Mesodermal cell (in vitro differentiated cells): ENCODE results near the gene ACY1.

ENCODE experiments used
- H3K27ac ChIP-seq: 2 replicates; pipeline ENCODE4 v1.7.0; 2013; ENCODE audit warnings: mild to moderate bottlenecking, low read depth, low read length, moderate library complexity; ENCODE audit not compliant: severe bottlenecking
- H3K36me3 ChIP-seq: 2 replicates; pipeline ENCODE4 v1.7.1; 2013; ENCODE audit warnings: mild to moderate bottlenecking, low read length, moderate library complexity; ENCODE audit not compliant: control insufficient read depth, insufficient read depth
- H3K4me1 ChIP-seq: one replicate; pipeline ENCODE4 v1.7.1; 2013; ENCODE audit warnings: mild to moderate bottlenecking, low read length; ENCODE audit not compliant: insufficient read depth, control insufficient read depth, poor library complexity, severe bottlenecking
- H3K4me3 ChIP-seq: 2 replicates; pipeline ENCODE4 v1.7.0; 2013; ENCODE audit warnings: low read length, control low read depth, mild to moderate bottlenecking; ENCODE audit not compliant: insufficient read depth, poor library complexity, severe bottlenecking; ENCODE audit errors: extremely low read depth
- H3K9me3 ChIP-seq: 2 replicates; pipeline ENCODE4 v1.7.1; 2013; ENCODE audit warnings: mild to moderate bottlenecking, low read length, moderate library complexity; ENCODE audit not compliant: control insufficient read depth
- WGBS, 2 experiments: methylation state at CpG; one replicate each; pipeline ENCODE4 v1.1.5; 2013; ENCODE audit warnings: missing lambda C conversion rate in 2 of 2; ENCODE audit not compliant: insufficient coverage in 2 of 2; 5-methylcytosine and 5-hydroxymethylcytosine counted together

ACY1 gene

DNA sequence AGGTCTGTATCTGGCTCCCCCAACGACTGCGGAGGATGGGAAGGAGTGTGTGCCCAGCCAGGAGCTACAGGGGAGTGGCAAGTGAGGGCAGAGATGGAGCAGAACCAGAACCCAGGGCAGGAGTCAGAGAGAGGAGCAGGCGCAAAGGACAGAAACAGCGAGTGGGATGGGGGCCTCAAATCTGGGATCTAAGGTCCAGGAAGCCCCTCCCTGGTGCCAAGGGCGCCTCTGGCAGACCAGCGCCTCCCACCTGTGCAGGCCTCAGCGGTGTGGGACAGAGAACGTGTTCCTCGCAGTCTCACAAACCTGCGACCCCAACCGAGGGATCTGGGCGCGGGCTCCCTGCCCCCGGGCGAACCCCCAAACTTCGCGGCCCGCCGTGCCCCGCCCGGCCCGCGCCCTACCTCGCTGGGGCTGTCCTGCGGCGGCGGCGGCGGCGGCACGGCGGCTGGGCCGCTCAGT is 16.4 kb upstream of the ACY1 start:
- Histone ChIP-seq H3K27ac (peak overlapping the region; percentile 76), H3K4me1 (peaks cover 29% of the 10 kb centered on the region), H3K9me3 (no peaks in the 10 kb centered on the region), H3K4me3 (peak overlapping the region; percentile 58), H3K36me3 (peaks cover 11% of the 10 kb centered on the region)
- 7 to 11% methylated on average over 11 to 33 of the region's 33 CpGs for WGBS, 2 experiments

DNA sequence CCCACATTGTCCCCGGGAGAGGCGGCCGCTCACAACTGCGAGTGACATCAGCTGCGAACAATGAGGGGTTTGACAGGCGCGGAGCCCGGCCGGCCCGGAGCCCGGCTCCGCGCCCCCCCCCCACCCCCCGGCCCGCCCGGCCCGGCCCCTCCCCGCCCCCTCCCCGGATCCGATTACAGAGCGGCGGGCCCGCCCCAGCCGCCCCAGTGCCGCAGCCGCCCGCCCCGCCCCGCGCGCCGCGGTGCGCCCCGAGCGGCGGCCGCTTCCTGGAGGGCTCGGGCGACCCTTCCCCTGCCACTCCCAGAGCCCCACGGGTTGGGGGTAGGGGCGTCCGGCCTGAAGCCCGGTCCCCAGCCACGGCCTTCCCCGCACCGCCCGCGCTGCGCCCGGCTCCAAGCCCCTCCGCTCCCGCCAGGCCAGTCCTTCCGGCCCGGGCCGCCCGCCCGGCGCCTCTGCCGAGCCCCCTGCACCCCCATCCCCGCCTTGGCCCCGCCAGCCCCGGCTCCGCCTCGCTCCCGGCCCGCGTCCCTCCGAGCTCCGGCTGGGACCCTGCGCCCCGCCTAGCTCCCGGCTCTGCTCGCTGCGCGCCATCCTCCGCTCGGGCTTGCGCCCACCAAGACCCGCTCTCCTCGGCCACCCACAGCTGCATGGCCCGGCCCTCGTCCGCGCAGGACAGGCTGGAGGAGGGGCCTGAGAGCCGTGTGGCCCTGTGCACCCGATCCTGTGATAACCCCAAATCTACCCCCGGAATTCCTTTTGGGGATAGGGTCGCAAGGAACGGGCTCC is 15.8 kb upstream of the ACY1 start, which contains the start of gene PCBP4:
Gene PCBP4 (minus strand): TSS at position 71 of the 786 bp plus-strand sequence. CDS start 6,214 bp downstream, outside the sequence.
- H3K4me1 ChIP-seq: peaks cover 29% of the 10 kb centered on the region
- no peaks in the 10 kb centered on the region for H3K9me3 ChIP-seq
- WGBS, 2 experiments: 0% methylated on average over 36 to 40 of the region's 90 CpGs
- peaks cover 11% of the 10 kb centered on the region for H3K36me3 ChIP-seq
- peak within 1 kb of the TSS; percentile 64 for H3K4me3 ChIP-seq
- peak within 1 kb of the TSS; percentile 93 for H3K27ac ChIP-seq

DNA sequence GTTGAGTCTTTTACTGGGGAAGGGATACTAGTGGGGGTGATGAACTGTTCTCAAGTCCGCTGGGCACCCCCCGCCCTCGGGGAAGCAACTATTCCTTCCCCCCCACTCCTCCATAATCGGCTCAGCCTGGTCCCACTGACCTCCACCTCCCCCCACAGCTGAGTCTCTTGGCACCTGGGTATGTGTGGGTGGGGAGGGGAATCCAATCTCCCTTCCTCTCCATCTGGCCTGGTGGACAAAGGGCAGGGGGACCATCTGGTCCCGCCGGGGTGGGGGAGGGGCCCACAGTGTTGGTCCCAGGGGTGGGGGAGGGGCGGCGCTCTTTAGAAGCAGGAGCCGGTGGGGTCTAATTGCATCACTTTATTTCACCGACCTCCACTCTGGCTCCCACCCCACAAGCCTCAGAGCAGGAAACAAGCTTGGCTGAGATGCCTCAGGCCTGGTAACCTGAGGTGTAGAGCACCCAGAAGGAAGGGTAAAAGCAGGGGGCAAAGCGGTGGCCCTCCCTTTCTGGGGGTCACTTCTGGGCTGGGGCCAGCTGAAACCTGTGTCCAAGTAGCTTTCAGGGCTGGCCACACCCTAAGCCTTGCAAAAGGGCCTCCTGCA is 15.1 kb upstream of the ACY1 start:
- Histone ChIP-seq H3K36me3 (peaks cover 11% of the 10 kb centered on the region), H3K27ac (peak overlapping the region; percentile 93), H3K9me3 (no peaks in the 10 kb centered on the region), H3K4me1 (peaks cover 29% of the 10 kb centered on the region), H3K4me3 (peak overlapping the region; percentile 64)
- 30 to 33% methylated on average over 2 of the region's 11 CpGs for WGBS, 2 experiments

DNA sequence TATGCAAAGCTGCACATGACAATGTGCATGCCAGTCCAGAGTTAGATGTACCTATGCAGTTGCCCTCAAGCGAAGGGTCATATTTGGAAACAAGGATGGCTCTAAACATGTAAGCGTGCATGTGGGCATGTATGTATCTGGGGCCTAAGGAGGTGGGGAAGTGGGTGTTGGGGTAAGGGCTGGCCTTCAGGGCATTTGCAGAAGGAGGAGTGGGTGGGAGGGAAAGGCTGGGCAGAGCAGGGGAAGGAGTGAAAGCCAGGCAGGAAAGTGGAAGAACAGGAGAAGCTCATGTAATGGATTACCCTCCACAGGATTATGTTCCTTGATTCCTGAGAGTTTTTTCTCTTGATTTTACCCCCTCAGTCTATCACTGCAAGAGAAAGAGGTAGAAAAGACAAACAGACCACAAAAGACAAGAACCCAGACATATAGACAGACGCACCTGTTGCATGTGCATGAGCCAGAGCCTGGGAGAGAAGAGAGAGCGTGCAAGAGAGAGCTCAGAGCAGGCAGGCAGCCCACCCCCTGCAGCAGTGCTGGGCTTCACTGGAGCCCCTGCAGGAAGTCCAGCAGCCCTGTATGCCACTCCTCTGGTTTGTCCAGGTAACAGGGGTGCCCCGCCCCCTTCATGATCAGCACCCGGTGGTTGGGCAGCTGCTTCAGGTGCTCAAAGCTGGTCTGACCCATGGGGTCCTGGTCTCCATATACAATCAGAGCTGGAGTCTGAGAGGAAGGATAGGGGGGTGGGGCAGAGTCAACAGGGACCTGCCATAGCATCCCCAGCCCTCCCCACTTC is 14.3 kb upstream of the ACY1 start:
- Histone ChIP-seq H3K4me3 (no peak overlapping the region), H3K4me1 (peaks cover 28% of the 10 kb centered on the region), H3K9me3 (no peaks in the 10 kb centered on the region), H3K27ac (peak overlapping the region; percentile 93), H3K36me3 (peaks cover 11% of the 10 kb centered on the region)
- 76 to 84% methylated on average over 4 to 6 of the region's 6 CpGs for WGBS, 2 experiments

DNA sequence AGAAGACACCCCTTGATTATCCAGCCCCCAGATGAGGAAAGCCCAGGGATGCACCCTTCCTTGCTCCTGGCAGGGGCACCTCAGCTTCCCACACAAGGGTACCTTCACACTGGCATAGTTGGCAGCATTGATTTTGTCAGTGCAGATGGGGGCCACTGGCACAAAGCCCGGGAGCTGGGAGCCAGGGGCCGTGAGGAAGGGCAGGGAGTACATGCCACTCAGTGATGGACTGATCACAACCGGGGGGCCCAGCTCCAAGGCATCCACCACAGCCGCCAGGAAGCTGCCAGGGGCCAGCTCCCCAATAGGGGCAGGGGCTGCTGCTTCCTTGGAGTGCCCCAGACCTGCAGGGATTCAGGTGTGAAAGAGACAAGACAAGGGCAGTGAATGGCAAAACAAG is 13.5 kb upstream of the ACY1 start:
- WGBS, 2 experiments: 88 to 94% methylated on average over 4 of the region's 4 CpGs
- H3K27ac ChIP-seq: no peak overlapping the region
- no peak overlapping the region for H3K4me3 ChIP-seq
- no peaks in the 10 kb centered on the region for H3K9me3 ChIP-seq
- H3K36me3 ChIP-seq: peaks cover 8% of the 10 kb centered on the region
- H3K4me1 ChIP-seq: peaks cover 31% of the 10 kb centered on the region

DNA sequence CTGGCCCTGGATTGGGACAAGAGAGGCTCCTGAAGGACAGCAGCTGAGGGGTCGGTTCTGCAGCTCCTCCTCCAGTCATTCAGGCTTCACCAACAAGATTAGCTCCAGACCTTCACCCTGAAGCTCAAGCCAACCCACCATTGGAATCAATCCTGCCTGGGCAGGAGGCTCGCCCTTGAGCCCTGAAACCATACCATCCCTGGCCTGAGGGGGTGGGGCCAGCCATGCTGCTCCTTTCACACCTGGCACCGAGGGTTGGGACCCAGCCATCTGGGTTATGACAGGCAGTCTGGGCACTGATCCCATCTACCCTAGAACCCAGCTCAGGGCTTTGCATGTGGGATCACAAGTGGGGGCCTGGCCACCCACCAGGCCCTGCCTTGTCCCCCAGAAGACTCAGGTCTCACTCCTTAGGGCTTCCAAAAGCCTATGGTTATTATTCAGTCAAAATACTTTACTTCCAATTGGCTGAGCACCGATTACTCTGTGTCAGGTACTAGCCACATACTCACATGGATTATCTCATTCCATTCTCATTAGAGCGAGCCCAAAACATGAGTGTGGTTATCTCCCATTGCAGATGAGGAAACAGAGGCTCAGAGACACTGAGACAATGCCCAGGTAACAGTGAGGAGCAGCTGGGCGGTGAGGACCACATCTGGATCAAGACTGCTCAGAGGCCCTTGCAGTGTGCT is 12.6 kb upstream of the ACY1 start:
- H3K4me1 ChIP-seq: peaks cover 33% of the 10 kb centered on the region
- H3K36me3 ChIP-seq: peaks cover under 1% of the 10 kb centered on the region
- 95% methylated on average over 4 to 6 of the region's 6 CpGs for WGBS, 2 experiments
- H3K27ac ChIP-seq: no peak overlapping the region
- no peaks in the 10 kb centered on the region for H3K9me3 ChIP-seq
- no peak overlapping the region for H3K4me3 ChIP-seq

DNA sequence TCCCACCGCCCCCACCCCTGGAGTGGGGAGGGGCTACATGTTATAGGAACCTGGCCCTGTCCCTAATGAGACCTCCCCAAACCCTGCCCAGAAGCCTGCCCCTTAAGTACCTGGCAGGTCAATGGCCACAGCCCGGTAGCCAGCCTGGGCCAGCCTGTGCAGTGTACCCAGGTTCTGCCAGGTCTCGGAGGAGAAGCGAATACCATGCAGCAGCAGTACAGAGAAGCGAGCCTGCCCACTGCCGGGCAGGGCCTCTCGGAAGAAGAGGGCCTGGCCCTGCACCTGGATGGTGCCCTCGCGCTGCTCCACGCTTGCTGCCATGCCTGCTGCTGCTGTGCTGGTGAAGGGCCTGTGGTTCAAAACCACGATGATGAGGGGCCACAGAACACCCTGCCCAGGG is 12.0 kb upstream of the ACY1 start:
- Histone ChIP-seq H3K27ac (no peak overlapping the region), H3K4me1 (peaks cover 31% of the 10 kb centered on the region), H3K4me3 (no peak overlapping the region), H3K9me3 (no peaks in the 10 kb centered on the region), H3K36me3 (no peaks in the 10 kb centered on the region)
- 97% methylated on average over 10 to 11 of the region's 11 CpGs for WGBS, 2 experiments

DNA sequence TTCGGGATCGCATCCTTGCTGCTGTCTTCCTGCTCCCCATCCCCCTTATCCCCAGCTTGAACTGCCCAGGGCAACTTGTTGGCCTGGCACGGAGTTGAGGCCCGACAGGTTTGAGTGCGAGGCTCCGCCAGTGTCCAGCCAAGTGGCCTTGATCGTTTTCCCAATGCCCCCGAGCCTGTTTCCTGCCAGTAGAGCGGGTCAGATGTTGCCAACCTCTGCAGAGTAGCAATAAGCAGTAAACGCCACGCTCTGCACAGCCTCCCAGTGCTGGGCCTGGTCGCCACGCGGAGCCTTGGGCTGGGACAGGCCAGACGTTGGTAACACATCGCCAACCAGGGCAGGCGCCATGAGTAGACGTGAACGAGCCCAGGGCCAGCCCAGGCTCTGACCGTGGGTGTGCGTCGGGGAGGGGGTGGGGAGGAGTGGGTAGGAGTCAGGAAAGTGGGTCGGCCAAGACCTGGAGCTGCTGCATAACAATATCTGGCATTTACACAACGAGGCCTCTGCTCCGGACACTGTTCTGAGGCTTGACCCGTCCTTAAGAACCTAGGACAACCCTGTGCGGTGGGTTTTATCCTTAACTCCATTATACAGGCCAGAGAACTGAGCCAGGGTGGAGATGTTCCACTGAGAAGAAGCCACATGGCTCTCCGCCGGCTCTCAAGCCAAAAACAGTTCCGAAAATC is 8.9 kb upstream of the ACY1 start:
- 61 to 63% methylated on average over 28 of the region's 30 CpGs for WGBS, 2 experiments
- Histone ChIP-seq H3K36me3 (no peaks in the 10 kb centered on the region), H3K9me3 (no peaks in the 10 kb centered on the region), H3K4me3 (peak overlapping the region; percentile 54), H3K27ac (no peak overlapping the region), H3K4me1 (peaks cover 22% of the 10 kb centered on the region)

DNA sequence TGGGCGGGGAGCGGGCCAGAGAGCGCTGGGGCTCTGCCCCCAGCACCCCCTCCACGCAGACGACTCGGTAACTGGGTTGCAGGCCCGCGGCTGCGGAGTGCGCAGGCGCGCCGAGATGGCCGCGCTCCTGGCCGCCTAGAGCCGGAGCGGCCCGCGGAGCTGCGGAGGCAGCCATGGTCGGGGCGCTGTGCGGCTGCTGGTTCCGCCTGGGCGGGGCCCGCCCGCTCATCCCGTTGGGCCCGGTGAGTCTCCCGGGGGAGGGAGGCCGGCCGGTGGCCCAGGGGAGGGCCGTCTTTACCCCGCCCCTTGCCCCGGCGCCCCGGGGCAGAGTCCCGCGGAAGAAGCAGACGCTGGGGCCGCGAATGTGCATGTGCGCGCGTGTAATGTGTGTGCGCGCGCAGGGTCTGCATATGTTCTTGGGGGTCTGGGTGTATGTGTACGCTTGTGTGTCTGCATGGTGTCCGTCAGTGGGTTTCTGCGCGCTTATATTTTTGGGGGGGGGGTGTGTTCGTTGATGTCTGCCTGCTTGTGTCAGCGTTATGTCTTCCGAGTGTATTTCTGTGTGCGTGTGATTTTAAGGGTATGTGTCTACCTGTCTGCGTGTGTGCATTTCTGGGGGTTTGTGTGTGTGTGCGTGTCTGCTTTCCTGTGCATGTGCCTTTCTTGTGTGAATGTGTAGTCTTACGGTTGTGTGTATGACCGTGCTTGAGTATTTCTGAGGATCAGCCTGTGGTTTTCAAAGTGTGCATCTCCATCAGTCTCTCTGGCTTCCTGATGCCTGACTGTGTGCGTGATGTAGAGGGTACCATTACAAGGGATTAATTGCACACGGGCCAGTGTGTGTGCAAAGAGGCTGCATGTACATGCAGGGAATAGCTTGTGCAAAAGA is 8.1 kb upstream of the ACY1 start, which contains the start of gene ABHD14A:
Gene ABHD14A (plus strand): TSS at position 102 of the 889 bp plus-strand sequence. CDS start 72 bp downstream, at position 174.
- no peaks in the 10 kb centered on the region for H3K9me3 ChIP-seq
- peak within 1 kb of the TSS; percentile 54 for H3K4me3 ChIP-seq
- peaks cover 22% of the 10 kb centered on the region for H3K4me1 ChIP-seq
- WGBS, 2 experiments: 6 to 8% methylated on average over 44 to 49 of the region's 63 CpGs
- H3K27ac ChIP-seq: no peak within 1 kb of the TSS
- H3K36me3 ChIP-seq: peaks cover 1% of the 10 kb centered on the region
